HG03103 (cell line): ENCODE results near the gene TAF6.
"Not testable (repeated sequence)": the region's sequence is repeated elsewhere in the genome, so short reads cannot be mapped to it uniquely, and the experiment has no call there.

Experiments used
- ATAC-seq: cut with Tn5 transposase; IDR thresholded peaks from one replicate; pipeline ENCODE4 v1.9.1; 2021; ENCODE audit warnings: low read depth; ENCODE audit not compliant: unreplicated experiment

TAF6 gene

DNA sequence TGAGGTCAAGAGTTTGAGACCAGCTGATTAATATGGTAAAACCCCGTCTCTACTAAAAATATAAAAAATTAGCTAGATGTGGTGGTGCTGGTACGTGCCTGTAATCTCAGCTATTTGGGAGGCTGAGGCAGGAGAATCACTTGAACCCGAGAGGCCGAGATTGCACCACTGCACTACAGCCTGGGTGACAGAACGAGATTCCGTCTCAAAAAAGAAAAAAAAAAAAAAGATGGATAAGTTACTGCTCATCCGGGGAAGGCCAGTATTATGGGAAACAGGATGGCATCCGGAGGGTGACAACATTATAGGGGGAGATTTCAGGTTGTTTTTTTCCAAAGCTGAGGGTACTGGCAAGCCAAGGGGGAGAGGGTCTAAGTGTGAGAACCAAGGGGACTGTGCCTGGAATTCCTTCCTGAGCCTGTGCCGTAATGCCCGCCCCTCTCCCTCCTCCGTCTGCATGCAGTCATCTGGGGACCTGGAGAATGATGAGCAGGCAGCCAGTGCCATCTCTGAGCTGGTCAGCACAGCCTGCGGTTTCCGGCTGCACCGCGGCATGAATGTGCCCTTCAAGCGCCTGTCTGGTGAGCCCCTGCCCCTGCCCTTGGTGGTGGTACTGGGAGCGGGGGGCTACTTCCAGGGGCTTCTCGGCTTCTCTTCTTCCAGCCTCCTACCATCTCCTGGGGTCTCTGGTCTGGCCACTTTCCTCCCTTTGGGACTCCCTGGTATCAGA, 33.9 kb upstream of the TAF6 start:
- ATAC-seq: no peak

DNA sequence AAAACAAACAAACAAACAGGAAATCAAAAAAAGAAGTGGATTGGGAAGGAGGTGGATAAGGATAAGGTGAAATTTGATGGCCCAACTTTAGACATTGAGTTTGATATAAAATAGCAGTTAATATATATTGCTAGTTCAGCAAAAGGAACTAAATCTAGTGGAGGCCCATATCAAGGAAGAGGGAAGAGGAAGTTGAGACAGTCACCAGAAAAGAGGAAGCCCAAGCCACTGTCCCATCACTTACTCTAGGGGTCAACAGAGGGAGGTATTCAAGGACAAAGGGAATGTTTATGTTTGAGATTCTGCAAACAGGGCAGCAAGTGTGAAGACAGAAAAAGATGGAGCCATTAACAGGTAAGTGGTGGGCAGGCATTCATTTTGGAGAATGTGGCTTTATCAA, 33.2 kb upstream of the TAF6 start:
- no peak for ATAC-seq

DNA sequence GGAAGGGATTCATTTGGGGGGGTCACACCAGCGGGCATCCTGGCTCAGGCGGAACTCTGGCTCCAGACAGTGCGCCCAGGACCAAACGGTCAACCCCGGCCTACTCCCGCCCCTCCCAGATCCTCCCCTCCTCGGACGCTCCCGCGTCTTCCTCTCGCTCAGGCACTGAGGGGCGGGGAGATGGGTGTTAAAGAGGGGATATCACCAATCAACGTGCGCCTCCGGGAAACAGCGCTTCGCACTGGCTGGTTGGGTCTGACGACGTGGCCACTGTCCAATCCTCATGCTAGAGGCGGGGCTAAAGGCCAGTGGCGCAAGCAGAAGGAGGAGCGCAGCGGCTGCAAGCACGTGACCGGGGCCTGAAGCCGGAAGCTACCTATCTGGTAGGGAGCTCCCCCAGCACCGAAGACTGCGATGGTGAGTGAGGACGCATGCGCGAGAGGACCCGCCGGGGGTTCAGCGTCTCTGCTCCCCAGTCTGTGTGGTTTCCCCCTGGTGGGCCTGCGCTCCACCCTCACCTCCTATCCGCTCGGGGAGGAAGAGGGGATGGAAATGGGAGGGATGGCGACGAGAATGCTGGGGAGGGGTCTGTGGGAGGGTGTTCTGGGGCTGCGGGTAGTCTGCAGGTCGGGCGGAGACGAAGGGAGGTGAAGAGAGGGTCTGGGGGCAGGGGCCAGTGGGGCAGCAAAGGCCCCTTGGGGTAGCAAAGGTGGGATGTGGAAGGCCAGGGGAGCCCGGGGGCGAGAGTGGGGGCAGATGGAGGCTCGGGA, 29.6 kb upstream of the TAF6 start, which contains the start of gene LAMTOR4:
LAMTOR4 (plus strand) TSS at position 360 of the 770 bp plus-strand sequence; CDS start at position 415, 55 bp downstream.
- peak; percentile 94 for ATAC-seq

DNA sequence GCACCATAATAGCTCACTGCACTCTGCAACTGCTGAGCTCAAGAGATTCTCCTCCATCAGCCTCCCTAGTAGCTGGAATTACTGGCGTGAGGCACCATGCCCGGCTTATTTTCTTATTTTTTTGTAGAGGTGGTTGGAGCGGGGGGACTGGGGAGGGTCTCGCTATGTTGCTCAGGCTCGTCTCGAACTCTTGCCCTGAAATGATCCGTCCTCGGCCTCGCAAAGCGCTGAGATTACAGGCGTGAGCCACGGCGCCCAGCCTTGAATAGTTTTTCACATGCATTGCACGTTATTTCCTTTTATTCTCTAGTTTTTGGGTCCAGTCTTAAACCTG, 29.0 kb upstream of the TAF6 start:
- no peak for ATAC-seq

DNA sequence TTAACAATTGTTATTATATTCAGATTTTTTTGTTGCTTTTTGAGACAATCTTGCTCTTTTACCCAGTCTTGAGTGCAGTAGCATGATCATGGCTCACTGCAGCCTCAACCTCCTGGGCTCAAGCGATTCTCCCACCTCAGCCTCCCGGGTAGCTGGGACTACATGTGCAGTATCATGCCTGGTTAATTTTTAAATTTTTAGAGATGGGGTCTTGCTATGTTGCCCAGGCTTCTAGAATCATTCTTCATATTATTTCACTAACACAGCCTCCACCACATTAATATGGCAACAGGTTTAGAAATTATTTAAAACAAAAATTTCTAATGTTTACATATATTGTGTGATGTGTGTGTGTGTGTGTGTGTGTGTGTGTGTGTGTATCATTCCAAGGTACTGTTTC, 28.1 kb upstream of the TAF6 start:
- ATAC-seq: no peak

DNA sequence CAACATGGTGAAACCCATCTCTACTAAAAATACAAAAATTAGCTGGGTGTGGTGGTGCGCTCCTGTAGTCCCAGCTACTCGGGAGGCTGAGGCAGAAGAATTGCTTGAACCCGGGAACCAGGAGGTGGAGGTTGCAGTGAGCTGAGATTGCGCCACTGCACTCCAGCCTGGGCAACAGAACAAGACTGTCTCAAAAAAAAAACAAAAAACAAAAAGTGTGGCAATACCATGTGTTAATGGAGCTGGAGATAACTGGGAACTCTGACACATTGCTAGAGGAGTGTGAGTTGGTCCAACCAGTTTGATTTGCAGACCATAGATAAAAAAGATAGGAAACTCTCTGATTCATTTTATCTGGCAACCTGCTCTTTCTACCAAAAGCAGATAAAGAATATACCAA, 27.2 kb upstream of the TAF6 start:
- not testable (repeated sequence) for ATAC-seq

DNA sequence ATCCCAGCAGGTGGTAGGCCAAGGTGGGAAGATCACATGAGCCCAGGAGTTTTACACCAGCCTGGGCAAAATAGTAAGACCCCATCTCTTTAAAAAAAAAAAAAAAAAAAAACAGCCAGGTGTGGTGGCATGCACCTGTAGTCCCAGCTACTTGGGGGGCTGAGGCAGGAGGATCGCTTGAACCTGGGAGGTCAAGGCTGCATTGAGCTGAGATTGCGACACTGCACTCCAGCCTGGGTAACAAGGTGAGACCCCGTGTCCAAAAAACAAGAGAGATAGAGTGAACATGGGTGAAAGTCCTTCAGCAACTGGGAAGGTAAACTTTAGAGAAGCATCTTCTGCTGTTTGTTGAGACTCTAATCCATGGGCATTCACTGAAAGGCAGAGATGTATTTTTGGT, 23.3 kb upstream of the TAF6 start:
- no peak for ATAC-seq

DNA sequence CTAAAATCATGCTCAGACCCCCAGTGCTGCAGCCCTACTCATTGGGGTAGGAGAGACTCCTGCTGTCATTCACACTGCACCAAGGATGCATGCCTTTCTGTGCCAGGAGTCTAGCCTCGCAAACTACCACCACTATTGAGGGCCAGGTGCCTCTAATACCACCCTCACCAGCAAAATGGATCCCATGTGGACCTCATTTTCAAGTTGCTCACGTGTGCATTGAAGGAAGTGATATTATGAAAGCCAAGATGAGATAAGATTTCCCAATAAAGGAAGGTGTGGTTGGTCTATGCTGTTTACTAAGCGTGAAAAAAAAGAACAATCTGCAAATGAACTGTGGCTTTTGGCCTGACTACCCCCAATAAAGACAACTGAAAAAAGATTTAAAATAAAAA, 22.4 kb upstream of the TAF6 start:
- no peak for ATAC-seq

DNA sequence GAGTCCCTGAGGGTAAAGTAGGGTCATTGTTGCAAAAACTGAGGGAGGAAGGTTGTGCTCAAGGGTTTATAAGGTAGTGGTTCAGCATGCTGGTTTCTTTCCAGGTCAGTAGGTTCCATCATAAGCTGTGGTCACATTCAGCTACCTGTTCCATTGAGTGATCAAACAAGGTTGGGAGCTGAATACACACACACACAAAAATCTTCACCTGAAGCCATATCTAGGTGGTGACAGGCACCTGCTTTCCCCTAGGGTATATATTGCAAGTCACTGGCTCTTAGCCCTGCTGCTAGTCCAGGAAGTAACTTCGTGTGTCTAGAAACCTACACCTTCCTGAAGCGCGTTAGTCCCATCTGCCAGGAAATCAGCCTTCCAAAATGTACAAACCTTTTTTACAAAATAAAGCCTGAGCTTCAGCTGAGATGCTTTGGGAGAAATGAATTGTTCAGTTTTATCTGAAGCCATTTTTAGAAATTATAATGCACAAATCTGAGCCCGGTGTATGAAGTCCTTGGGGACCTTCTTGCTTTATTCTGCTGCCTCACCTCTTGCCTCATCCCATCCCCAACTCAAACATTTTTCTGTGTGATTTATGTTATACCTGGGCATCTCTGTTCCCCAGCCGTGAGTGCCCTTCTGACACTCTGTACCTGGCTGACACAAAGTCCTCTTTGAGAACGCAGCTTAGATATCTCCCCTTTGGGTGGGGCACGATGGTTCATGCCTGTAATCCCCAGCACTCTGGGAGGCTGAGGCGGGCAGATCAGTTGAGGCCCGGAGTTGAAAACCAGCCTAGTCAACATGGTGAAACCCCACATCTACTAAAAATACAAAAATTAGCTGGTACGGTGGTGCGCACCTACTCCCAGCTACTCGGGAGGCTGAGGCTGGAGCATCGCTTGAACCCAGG, 18.9 kb upstream of the TAF6 start:
- no peak for ATAC-seq

DNA sequence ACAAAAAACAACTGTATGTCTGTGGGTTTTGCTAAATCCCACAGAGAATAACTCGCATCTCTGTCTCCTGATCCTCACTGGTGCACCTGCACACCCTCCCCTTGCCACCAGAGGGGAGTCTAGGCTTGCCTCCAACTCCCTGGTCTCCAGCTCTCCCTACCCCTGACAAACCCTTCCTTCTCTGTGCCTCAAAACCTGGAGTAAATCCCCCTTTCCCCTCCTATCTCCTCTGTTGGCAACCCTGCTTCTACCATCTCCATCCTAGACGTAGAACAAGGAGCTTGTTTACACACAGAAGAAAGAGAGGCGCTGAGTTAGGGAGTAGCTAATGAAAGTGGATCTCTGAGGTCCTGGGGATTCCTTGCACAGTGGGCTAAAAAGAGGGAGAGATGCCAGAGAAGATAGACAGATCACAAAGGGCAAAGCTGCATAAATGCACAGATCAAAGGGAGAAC, 13.6 kb upstream of the TAF6 start:
- no peak for ATAC-seq

DNA sequence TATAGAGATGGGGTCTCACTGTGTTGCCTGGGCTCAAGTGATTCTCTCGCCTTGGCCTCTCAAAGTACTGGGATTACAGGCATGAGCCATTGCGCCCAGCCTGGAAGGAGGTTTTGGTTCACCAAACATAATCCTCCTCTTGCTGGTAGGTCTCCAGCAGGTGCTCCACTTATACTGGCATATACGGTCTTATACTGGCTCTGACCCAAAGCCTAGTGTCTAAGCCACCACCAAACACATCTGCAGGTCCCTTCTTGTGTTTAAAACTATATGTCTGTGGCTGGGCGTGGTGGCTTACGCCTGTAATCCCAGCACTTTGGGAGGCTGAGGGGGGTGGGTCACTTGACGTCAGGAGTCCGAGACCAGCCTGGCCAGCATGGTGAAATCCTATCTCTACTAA, 13.0 kb upstream of the TAF6 start:
- no peak for ATAC-seq

DNA sequence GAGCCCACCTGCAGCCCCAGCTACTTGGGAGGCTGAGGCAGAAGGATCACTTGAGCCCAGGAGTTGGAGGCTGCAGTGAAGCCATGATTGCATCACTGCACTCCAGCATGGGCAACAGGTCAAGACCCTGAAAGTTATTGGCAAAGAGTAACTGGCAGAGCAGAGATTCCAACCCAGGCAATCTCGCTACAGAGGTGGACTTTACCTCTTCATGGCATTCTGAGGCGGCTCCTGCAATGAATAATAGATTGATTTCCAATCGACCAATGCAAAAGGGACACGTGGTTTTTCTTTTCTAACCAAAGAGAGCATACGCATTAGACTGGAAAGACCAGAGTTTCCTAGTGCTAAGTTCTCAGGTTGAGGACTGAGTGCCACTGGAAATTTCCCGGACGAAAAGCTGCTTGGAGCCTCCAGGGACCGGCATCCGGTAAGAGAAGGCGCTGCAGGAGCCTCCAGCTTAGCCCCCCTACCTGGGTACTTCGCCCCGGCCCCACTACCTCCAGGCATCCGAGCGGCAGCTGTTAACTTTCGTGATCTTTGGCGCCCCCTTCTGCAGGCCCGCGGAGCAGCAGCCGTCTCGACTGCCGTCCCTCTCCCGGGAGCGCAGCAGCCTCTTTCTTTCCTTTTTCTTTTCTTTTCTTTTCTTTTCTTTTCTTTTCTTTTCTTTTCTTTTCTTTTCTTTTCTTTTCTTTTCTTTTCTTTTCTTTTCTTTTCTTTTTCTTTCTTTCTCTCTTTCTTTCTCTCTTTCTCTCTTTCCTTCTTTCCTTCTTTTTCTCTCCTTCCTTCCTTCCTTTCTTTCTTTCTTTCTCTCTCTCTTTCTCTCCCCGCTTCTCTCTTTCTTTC, 11.7 kb upstream of the TAF6 start:
- ATAC-seq: no peak

DNA sequence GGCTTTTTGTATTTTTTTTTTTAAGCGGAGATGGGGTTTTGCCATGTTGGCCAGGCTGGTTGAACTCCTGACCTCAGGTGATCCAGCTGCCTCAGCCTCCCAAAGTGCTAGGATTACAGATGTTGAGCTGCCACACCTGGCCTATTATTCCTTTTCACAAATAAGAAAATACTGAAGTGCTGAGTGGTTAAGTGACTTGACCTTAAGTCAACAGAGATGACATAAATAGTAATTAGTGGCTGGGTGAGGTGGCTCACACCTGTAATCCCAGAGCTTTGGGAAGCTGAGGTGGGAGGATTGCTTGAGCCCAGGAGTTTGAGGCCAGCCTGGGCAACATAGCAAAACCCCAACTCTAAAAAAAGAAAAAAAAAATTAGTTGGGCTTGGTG, 11.1 kb upstream of the TAF6 start:
- not testable (repeated sequence) for ATAC-seq

DNA sequence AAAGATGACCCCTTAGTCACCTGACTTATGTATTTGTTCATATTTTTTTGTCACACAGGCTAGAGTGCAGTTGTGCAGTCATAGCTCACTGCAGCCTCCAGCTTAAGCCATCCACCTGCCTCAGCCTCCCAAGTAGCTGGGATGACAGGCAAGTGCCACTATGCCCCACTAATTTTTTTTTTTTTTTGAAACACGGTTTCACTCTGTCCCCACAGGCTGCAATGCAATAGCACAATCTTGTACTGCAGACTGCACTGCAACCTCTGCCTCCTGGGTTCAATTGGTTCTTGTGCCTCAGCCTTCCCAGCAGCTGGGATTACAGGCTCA, 9.4 kb upstream of the TAF6 start:
- ATAC-seq: no peak

DNA sequence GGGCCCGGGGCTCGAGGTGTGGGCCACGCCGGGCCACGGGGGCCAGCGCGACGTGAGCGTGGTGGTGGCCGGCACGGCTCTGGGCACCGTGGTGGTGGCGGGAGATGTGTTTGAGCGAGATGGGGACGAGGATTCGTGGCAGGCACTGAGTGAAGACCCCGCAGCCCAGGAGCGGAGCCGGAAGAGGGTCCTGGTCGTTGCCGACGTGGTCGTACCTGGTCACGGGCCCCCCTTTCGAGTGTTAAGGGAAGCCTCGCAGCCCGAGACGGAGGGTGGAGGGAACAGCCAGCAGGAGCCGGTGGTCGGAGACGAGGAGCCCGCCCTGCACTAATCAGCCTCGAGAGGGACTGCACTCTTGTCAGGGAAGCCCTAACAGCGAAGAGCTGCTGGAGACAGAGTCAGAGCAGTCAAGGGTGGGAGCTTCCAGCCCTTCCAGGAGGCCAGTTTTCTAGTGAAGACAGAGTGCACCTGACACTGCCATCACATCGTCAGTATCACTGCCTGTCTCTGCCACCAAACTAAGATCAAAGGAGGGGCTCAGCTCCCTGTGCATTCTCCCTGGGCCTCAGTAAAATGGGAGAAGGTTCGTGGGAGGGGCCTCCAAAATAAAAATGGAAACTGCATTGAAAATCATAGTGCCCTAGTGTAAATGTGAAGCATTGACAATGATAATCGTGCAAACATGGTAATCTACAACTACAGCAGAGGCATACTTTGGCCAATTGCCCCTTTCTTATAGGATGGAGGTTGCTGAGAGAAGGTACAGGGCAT, 8.9 kb upstream of the TAF6 start:
- no peak for ATAC-seq

DNA sequence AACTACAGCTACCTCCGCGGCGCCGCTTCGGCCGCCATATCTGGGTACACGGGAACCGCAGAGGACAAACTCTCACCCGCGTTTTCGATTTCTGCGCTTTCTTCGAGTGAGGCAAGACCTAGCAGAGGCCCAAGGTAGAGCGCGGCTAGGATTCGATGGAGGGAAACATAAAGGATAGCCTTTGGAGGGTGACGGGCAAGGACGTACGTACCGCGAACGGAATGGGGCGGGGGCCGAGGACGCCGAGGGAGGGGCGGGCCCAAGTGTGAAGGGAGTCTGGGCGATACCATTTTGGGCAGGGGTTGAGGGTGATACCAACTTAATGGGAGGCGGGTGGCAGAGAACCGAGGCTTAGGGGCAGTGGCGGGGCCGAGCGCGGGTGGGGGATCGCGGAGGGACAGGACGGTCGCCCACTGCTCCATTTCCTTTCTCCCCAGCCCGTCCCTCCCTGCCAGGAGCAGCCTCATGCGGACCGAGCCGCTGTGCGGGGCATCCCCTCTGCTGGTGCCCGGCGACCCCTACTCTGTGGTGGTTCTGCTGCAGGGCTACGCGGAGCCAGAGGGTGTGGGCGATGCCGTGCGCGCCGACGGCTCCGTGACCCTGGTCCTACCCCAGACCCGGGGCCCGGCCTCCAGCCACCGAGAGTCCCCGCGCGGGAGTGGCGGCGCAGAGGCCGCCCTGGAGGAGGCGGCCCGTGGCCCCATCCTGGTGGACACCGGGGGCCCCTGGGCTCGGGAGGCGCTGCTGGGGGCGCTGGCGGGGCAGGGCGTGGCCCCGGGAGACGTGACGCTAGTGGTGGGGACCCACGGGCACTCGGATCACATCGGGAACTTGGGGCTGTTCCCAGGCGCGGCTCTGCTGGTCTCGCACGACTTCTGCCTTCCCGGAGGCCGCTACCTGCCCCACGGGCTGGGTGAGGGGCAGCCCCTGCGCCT, 8.0 kb upstream of the TAF6 start, which contains the start of gene MBLAC1:
MBLAC1 (plus strand) TSS at position 37 of the 935 bp plus-strand sequence; CDS start at position 466, 429 bp downstream.
- peak; percentile 61 for ATAC-seq

DNA sequence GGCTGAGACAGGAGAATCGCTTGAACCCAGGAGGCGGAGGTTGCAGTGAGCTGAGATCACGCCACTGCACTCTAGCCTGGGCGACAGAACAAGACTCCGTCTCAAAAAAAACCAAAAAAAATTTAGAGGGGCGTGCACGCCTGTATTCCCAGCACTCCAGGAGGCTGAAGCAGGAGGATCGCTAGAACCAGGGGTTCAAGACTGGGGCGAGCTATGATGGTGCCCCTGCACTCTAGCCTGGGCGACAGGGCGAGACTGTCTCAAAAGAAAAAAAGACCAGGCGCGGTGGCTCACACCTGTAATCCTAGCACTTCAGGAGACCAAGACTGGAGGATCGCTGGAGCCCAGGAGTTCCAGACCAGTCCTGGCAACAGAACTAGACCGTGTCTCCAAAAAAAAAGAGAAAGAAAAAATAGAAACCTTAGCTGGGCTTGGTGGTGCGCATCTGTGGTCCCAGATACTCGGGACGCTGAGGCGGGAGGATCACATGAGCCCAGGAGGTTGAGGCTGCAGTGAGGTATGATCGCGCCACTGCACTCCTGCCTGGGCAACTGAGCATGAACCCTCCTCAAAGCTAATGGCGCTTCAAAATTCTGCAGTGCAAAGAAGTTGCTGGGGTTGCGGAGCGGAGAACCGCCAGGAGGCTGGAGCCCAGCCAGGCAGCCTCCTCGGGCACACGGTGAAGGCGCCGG, 7.2 kb upstream of the TAF6 start:
- peak; percentile 21 for ATAC-seq
